Liver (tissue), 9 donors: Measurements from ENCODE around the gene LCT. TPM values are rescaled to one million over a fixed set of nuclear protein-coding genes. Genes with fewer than 3 reads are reported as not detected.

Experiments
- DNase-seq: peaks from one replicate; pipeline ENCODE4 v3.0.0-alpha.2; 2017; ENCODE audit warnings: low spot score
- H3K27ac ChIP-seq, 2 donors: one replicate each; pipeline ENCODE4 v1.7.0; 2013; ENCODE audit warnings: inconsistent platforms in 2 of 2, low read length in 2 of 2, control low read depth in 1 of 2, low read depth in 1 of 2, mild to moderate bottlenecking in 1 of 2
- H3K27me3 ChIP-seq, 4 donors: one replicate each; pipeline versions ENCODE4 v1.6.1 to v1.7.0; 2013; ENCODE audit warnings: low read length in 3 of 4, inconsistent platforms in 1 of 4, mild to moderate bottlenecking in 1 of 4, moderate library complexity in 1 of 4; ENCODE audit not compliant: control insufficient read depth in 4 of 4, insufficient read depth in 4 of 4
- H3K36me3 ChIP-seq, 4 donors: one replicate each; pipeline versions ENCODE4 v1.6.1 to v1.7.0; 2013; ENCODE audit warnings: low read length in 3 of 4, mild to moderate bottlenecking in 3 of 4, low read depth in 1 of 4, moderate library complexity in 1 of 4; ENCODE audit not compliant: control insufficient read depth in 4 of 4, insufficient read depth in 3 of 4
- H3K4me1 ChIP-seq, 4 donors: one replicate each; pipeline versions ENCODE4 v1.6.1 to v1.7.0; 2013; ENCODE audit warnings: low read length in 3 of 4, mild to moderate bottlenecking in 3 of 4, moderate library complexity in 1 of 4; ENCODE audit not compliant: control insufficient read depth in 4 of 4, insufficient read depth in 4 of 4
- H3K4me3 ChIP-seq, 3 donors: one replicate each; pipeline versions ENCODE4 v1.6.1 to v1.7.0; 2013; ENCODE audit warnings: low read length in 3 of 3, control low read depth in 1 of 3, low read depth in 1 of 3, mild to moderate bottlenecking in 1 of 3
- H3K9ac ChIP-seq, 2 donors: one replicate each; pipeline ENCODE4 v1.7.0; 2013; ENCODE audit warnings: low read length in 2 of 2, mild to moderate bottlenecking in 2 of 2, moderate library complexity in 2 of 2, control low read depth in 1 of 2, low read depth in 1 of 2
- H3K9me3 ChIP-seq, 4 donors: one replicate each; pipeline versions ENCODE4 v1.6.1 to v1.7.0; 2013; ENCODE audit warnings: low read length in 3 of 4; ENCODE audit not compliant: control insufficient read depth in 4 of 4
- EGR1 ChIP-seq, 2 donors: IDR thresholded peaks; 2 replicates each; pipeline ENCODE4 v1.6.1; 2016 to 2018; ENCODE audit warnings: antibody characterized with exemption in 2 of 2, low read depth in 2 of 2
- GABPA ChIP-seq, 2 donors: IDR thresholded peaks in 1 of 2; conservative IDR thresholded peaks in 1 of 2; 2 replicates each; pipeline ENCODE4 v1.6.1; 2016; ENCODE audit warnings: antibody characterized with exemption in 2 of 2, mild to moderate bottlenecking in 1 of 2, moderate library complexity in 1 of 2
- HNF4A ChIP-seq, 2 donors: conservative IDR thresholded peaks; 2 replicates each; pipeline ENCODE4 v1.6.1; 2016; ENCODE audit warnings: antibody characterized with exemption in 2 of 2, mild to moderate bottlenecking in 2 of 2
- HNF4G ChIP-seq: IDR thresholded peaks from 2 replicates; pipeline ENCODE4 v1.6.1; 2016; ENCODE audit warnings: antibody characterized with exemption
- NR2F2 ChIP-seq: IDR thresholded peaks from 2 replicates; pipeline ENCODE4 v1.6.1; 2016; ENCODE audit warnings: antibody characterized with exemption
- RXRA ChIP-seq, 2 donors: IDR thresholded peaks; 2 replicates each; pipeline ENCODE4 v1.6.1; 2017 to 2018; ENCODE audit warnings: antibody characterized with exemption in 2 of 2, mild to moderate bottlenecking in 1 of 2
- TAF1 ChIP-seq: conservative IDR thresholded peaks from 2 replicates; pipeline ENCODE4 v1.6.1; 2016; ENCODE audit warnings: antibody characterized with exemption, mild to moderate bottlenecking
- YY1 ChIP-seq: IDR thresholded peaks from 2 replicates; pipeline ENCODE4 v1.6.1; 2016; ENCODE audit warnings: antibody characterized with exemption, mild to moderate bottlenecking
- WGBS: extraction: QIAGEN DNeasy Blood & Tissue Kit; methylation state at CpG from one replicate; pipeline ENCODE4 v1.1.7; 2013; 5-methylcytosine and 5-hydroxymethylcytosine counted together
- polyA plus RNA-seq, 2 donors: library from polyadenylated mRNA; stranded (reverse) in 1 of 2; unstranded in 1 of 2; fragments of 200-250 nt in 1 of 2; fragments of >200 nt in 1 of 2; fragmentation: Nextera tagmentation in 1 of 2; extraction: Ambion mirVana in 1 of 2; gene quantifications; one replicate each; pipeline versions ENCODE4 v1.2.1 to v1.2.3, GENCODE V29; 2013 to 2015
- total RNA-seq, 2 donors: library from RNA; depleted of rRNA; stranded (reverse); fragments of >200 nt; gene quantifications; one replicate each; pipeline ENCODE4 v1.2.3, GENCODE V29; 2014
- TF ChIP-seq, protein P1 (sequence below): IDR thresholded peaks from 2 replicates; pipeline ENCODE4 v1.6.1; 2016; ENCODE audit warnings: antibody characterized with exemption
- TF ChIP-seq, protein P2 (sequence below): IDR thresholded peaks from 2 replicates; pipeline ENCODE4 v1.6.1; 2016; ENCODE audit warnings: antibody characterized with exemption, mild to moderate bottlenecking
- donor health status: healthy.
- donor health status: healthy.
- donor health status: healthy.
- donor health status: healthy.
- donor health status: healthy.

Gene LCT
- total and polyA plus RNA-seq, 4 donors, result not detected

DNA sequence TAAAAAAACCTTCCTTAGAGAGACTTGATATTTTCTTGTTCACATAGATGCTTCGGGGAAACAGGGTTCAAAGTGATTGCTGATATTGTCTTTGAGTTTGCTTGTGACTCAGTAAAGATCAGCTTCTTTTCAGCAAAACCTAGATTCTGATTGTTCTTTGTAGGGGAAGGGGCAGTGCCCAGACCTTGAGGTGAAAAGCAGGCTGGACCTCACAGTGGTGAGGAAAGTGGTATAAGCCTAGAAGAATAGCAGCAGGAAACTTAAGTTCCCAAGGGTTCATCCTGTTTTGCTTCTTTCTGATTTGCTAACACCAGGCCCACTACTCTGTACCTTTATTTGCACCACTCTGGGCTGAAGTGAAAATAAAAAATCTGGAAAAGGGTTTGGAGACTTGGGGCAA lies 74.5 kb downstream of the LCT start:
- H3K9ac ChIP-seq, result no peak overlapping the region
- H3K4me1 ChIP-seq, result no peaks in the 10 kb centered on the region
- peaks cover 9 to 60% (median 51%) of the 10 kb centered on the region in 4 donors for H3K36me3 ChIP-seq
- H3K4me3 ChIP-seq, result no peak overlapping the region
- H3K27ac ChIP-seq, result no peak overlapping the region
- peak; percentile 62 for TF ChIP-seq NR2F2
- TF ChIP-seq, protein P1, sequence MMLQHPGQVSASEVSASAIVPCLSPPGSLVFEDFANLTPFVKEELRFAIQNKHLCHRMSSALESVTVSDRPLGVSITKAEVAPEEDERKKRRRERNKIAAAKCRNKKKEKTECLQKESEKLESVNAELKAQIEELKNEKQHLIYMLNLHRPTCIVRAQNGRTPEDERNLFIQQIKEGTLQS, result no peak
- H3K9me3 ChIP-seq, result no peaks in the 10 kb centered on the region
- no peak for DNase-seq
- no peaks in the 10 kb centered on the region for H3K27me3 ChIP-seq
- 86% methylated on average over 1 of the region's 1 CpG for WGBS

DNA sequence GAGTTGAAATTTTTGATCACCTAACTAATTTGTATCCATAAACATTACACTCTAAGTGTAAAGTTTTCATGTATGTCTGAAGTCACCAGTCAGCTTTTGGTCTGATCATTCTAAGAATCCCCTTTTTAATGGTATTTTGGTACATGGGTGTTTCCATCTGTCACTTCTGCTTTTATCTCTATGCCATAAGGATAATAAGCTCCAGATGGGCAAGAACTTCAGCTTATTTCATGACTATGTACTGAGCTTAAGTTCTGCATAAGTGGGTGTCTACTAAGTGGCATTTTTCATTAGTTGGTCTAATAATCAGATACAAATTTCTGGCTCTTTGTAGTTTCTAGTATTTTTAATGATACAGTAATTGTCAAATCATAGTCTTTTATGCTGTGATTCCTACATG lies 75.0 kb downstream of the LCT start:
- peaks cover 0 to 3% (median under 1%) of the 10 kb centered on the region in 4 donors for H3K9me3 ChIP-seq
- no peak overlapping the region for H3K27ac ChIP-seq
- TF ChIP-seq, protein P1, result no peak
- TF ChIP-seq HNF4A (conservative IDR thresholded peaks at IDR 0.05) (no peak), RXRA (IDR thresholded peaks at IDR 0.05) (no peak), HNF4G (no peak), EGR1 (IDR thresholded peaks at IDR 0.05; ENCODE audit: low read depth in 2 of 2) (no peak)
- H3K4me3 ChIP-seq, result no peak overlapping the region
- DNase-seq, result no peak
- H3K27me3 ChIP-seq, result no peaks in the 10 kb centered on the region
- H3K9ac ChIP-seq, result no peak overlapping the region
- H3K36me3 ChIP-seq, result peaks cover 9 to 60% (median 55%) of the 10 kb centered on the region in 4 donors
- H3K4me1 ChIP-seq, result no peaks in the 10 kb centered on the region

DNA sequence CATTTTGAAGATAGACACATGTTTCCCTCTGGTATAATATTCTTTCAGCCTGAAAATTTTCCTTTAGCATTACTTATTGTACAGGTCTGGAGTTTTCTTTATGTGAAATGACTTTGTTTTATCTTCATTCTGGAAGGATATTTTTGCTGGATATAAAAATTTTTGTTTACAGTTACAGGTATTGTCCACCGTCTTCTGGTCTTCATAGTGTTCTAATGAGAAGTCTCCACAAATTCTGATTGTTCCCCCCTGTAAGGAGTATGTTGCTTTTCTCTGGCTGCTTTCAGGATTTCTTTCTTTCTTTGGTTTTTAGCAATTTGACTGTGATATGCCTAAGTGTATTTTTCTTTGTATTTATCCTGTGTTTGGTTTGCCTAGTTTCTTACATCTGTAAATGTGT lies 80.3 kb downstream of the LCT start:
- H3K9me3 ChIP-seq, result peaks cover 0 to 10% (median 6%) of the 10 kb centered on the region in 4 donors
- H3K27me3 ChIP-seq, result no peaks in the 10 kb centered on the region
- H3K27ac ChIP-seq, result no peak overlapping the region
- WGBS, result 97% methylated on average over 1 of the region's 1 CpG
- H3K36me3 ChIP-seq, result peaks cover 7 to 65% (median 61%) of the 10 kb centered on the region in 4 donors
- no peak overlapping the region for H3K4me3 ChIP-seq
- no peak overlapping the region for H3K9ac ChIP-seq
- no peaks in the 10 kb centered on the region for H3K4me1 ChIP-seq
- TF ChIP-seq, protein P2, sequence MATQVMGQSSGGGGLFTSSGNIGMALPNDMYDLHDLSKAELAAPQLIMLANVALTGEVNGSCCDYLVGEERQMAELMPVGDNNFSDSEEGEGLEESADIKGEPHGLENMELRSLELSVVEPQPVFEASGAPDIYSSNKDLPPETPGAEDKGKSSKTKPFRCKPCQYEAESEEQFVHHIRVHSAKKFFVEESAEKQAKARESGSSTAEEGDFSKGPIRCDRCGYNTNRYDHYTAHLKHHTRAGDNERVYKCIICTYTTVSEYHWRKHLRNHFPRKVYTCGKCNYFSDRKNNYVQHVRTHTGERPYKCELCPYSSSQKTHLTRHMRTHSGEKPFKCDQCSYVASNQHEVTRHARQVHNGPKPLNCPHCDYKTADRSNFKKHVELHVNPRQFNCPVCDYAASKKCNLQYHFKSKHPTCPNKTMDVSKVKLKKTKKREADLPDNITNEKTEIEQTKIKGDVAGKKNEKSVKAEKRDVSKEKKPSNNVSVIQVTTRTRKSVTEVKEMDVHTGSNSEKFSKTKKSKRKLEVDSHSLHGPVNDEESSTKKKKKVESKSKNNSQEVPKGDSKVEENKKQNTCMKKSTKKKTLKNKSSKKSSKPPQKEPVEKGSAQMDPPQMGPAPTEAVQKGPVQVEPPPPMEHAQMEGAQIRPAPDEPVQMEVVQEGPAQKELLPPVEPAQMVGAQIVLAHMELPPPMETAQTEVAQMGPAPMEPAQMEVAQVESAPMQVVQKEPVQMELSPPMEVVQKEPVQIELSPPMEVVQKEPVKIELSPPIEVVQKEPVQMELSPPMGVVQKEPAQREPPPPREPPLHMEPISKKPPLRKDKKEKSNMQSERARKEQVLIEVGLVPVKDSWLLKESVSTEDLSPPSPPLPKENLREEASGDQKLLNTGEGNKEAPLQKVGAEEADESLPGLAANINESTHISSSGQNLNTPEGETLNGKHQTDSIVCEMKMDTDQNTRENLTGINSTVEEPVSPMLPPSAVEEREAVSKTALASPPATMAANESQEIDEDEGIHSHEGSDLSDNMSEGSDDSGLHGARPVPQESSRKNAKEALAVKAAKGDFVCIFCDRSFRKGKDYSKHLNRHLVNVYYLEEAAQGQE, result no peak
- TF ChIP-seq YY1 (no peak), NR2F2 (no peak), HNF4A (conservative IDR thresholded peaks at IDR 0.05) (no peak), TAF1 (no peak)
- no peak for DNase-seq

DNA sequence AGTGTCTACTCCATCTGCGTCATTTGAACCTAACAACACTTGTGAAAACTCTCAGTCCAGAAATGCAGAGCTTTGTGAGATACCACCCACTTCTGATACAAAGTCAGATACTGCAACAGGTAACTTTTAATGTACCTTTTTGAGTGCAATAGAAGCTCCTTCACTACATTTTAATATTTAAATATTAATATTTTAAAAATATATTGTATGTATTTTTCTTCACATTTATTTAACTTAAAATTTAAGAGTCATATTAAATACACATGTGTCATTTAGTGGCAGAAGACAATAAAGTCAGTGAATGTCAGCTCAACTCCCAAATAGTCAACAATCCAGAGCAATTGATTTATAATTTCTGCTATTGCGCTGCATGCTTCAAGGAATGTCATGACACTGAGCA lies 81.4 kb downstream of the LCT start:
- H3K4me1 ChIP-seq, result no peaks in the 10 kb centered on the region
- H3K27me3 ChIP-seq, result no peaks in the 10 kb centered on the region
- H3K4me3 ChIP-seq, result no peak overlapping the region
- H3K9ac ChIP-seq, result no peak overlapping the region
- peaks cover 0 to 10% (median 6%) of the 10 kb centered on the region in 4 donors for H3K9me3 ChIP-seq
- no peak for TF ChIP-seq NR2F2
- no peak for TF ChIP-seq EGR1 (IDR thresholded peaks at IDR 0.05; ENCODE audit: low read depth in 2 of 2)
- no peak for TF ChIP-seq GABPA (IDR thresholded peaks at IDR 0.05 in 1 of 2, conservative IDR thresholded peaks at IDR 0.05 in 1 of 2)
- TF ChIP-seq, protein P2, result no peak
- 96% methylated on average over 2 of the region's 2 CpGs for WGBS
- no peak for DNase-seq
- peaks cover 7 to 59% (median 53%) of the 10 kb centered on the region in 4 donors for H3K36me3 ChIP-seq
- H3K27ac ChIP-seq, result no peak overlapping the region
